KBM-7 (cell line): ENCODE data around the gene HACD1.
A peak's percentile ranks its signal among the peaks of the same experiment; 100 is the strongest.
"Not testable (repeated sequence)": the region's sequence is repeated elsewhere in the genome, so short reads cannot be mapped to it uniquely, and the experiment has no call there.

ENCODE experiments used
- DNase-seq: peaks from one replicate; pipeline ENCODE4 v3.0.0-alpha.2; 2015
- in situ Hi-C: fragments of 300-500 bp; cut with MboI; formaldehyde crosslinking; loops from 2 replicates; pipeline ENCODE4 v1.14.3; 2020; ENCODE audit warnings: low sequenced_read_pairs, low pct_unique_long_range_greater_than_20kb, mixed read lengths

HACD1 gene

DNA sequence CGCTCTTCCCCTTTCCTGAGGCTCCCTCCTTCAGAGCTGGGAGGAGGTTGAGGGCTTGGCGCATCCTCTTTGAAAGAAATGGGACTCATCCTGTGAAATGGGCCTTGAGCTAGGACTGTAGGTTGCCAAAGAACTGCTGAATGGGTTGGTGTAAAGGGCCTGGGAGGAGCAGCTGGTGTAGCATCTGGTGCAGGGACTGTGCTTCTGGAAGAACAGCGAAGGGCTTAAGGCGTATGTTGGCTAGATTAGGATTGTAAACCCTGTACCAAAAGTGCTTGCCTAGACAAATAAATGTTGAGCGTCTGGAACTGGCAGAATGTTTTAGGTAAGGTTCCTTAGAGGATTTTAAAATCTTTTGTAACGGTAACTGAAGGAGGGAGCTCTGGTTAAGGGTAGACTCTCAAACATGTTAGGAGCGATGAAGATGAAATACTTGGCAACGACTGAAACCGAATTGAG, 27.3 kb upstream of the HACD1 start:
- DNase-seq = no peak
- in situ Hi-C loops = no loop called here

DNA sequence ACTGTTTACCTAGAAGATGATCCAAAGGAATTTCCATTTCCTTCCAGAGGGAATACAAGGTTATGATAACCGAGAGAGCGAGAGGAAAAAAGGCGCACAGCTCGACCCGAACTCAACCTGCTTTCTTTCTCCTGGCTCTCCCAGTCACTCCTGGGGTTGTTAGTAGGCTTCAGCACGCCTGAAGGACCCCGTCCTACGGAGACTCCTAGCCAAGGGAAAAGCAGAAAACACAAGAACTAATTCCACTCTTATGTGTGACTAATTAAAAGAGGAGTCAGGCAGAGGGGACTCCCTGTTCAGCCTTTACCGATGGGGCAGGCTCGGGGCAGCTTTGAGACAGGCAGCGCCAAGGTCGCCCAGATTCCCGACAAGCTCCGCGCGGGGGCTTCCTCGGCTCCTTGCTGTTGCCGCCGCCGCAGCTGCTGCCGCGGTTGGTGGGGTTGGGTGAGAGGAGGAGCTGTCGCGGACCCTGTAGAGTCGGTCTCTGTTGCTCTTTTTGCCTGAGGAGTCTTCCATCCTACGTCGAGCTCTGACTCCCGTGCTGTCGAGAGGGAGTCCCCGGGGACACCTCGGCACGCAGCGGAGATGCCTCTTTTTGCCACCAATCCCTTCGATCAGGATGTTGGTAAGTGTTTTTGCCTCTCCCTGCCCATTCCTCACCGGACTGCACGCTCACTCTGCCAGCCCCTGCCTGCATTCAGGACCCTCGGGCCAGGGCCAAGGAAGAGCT, 26.7 kb upstream of the HACD1 start, which contains the start of gene STAM:
TSS of gene STAM (plus strand) at position 397 of the 730 bp plus-strand sequence. CDS start at position 586, 189 bp downstream.
- peak; percentile 97 for DNase-seq
- in situ Hi-C loops = no loop called here

GRCh38 chr10:17643339-17643754, 26.2 kb upstream of the HACD1 start:
- in situ Hi-C loops = no loop called here

GRCh38 chr10:17640331-17640816, 23.2 kb upstream of the HACD1 start:
- no peak for DNase-seq
- in situ Hi-C loops = no loop called here

More at GRCh38 chr10:17643339-17643754, 26.2 kb upstream of the HACD1 start:
- no peak for DNase-seq

GRCh38 chr10:17637869-17638268, 20.7 kb upstream of the HACD1 start:
- DNase-seq = no peak
- in situ Hi-C loops = no loop called here

DNA sequence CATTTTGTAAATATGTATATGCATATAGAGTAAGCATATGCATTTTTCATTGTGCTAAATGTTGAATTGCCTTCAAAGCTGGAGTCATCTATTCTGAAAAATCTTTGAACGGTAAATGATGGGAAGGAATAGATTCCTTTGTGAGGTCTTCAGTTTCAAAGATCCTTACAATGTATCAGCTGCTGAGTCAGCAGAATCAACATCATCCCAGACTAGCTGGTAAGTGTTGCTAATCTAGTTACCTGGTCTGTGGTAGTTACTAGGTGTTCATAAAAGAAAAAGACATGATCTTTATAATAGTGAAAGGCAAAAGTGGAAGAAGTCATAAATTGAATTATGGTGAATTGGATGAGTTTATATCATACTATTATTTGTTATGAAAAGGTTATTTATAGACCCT, 16.2 kb upstream of the HACD1 start:
- in situ Hi-C loops = no loop called here
- no peak for DNase-seq

DNA sequence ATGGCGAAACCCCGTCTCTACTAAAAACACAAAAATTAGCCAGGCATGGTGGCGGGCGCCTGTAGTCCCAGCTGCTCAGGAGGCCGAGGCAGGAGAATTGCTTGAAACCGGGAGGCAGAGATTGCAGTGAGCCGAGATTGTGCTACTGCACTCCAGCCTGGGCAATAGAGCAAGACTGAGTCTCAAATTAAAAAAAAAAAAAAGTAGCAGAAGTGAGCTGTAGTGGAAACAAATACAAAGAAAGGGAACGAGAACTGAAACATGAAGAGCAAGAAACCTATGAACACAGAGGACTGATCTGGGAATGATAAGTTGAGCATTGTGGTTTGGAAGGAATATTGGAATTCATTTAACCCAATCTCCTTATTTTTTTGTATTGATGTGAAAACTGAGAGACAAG, 15.4 kb upstream of the HACD1 start:
- in situ Hi-C loops, DNase-seq: not testable (repeated sequence)

DNA sequence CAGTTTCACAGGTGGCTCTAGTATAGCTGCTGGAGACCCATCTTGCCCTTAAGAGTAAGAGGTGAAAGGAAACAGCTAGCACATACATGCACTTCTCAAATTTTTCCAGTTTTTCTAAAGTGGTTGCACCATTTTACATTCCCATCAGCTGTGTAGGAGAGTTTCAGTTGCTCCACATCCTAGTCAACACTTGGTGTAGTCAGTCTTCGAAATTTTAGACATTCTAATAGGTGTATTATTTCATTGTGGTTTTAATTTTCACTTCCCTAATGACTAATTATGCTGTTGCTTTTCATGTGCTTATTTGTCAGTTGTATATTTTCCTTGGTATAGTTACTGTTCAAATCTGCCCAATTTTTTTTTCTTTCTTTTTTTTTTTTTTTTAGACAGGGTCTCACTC, 9.5 kb upstream of the HACD1 start:
- no peak for DNase-seq
- in situ Hi-C loops = no loop called here

DNA sequence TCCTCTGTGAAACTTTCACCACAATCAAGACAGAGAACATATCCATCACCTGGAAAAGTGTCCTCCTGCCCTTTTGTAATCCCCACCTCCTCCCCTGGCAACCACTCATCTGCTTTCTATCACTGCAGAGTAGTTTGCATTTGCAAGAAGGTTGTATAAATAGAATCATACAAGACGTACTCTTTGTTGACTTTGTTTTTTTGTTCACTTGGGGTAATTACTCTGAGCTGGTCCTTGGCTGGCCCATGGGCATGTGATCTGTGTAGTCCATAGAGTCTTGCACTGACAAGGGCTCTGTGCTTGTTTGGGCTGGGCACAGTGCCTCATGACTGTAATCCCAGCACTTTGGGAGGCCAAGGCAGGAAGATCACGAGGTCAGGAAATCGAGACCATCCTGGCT, 7.8 kb upstream of the HACD1 start:
- in situ Hi-C loops = loop anchor here (25.0 kb wide), 2 partner anchors 237 to 612 kb away; no protein-coding TSS in a partner anchor
- DNase-seq = no peak

DNA sequence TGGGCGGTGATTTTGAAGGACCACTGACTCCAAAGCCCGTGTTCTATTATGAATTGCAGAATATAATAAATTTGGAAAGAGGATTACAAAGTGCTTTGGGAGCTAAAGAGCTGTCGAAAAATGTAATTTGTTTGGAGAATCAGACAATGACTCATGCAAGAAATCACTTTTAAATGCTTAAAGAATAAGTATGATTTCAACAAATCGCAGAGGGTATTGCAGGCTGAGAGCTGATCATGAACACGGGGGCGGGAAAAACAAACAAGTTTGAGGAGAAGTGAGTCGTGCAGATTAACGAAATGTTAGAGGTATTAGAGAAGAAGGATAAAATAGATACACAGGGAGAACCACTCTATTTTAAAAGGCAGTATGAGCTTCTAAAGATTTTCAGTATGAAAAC, 4.9 kb upstream of the HACD1 start:
- in situ Hi-C loops = loop anchor here (25.0 kb wide), 2 partner anchors 240 to 615 kb away; no protein-coding TSS in a partner anchor
- no peak for DNase-seq

DNA sequence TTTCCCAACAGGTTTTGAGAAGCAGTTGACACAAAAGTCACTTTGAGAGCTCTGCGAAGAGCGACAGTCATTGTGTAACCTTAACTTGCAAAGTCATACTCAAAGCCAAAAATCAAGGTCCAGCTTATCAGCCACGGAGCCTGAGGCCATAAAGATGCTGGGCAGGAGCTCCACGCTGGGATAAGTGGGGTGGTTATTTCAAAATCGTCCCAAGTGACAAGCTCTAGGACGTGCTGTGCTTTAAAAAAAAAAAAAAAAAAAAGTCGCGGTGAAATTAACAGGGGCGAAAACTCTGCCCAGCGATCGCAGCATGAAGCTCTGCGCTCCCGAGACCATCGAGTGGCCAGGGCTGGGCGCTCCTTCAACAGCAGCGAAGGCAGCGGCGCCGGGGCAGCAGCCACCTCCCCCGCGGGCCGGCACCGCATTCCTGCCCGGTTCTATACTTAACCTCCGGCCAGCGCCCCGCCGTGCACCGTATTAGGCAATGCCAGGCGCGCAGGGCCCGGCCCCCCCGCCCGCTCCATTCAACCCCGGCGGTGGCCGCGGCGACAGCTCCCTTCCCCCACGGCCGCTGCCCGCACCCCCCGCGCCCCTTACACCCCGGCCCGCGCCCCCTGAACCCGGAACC, 657 bp downstream of the HACD1 start:
- DNase-seq = peak; percentile 70
- in situ Hi-C loops = loop anchor here (25.0 kb wide), 2 partner anchors 246 to 621 kb away; no protein-coding TSS in a partner anchor

GRCh38 chr10:17609523-17610079, 7.6 kb downstream of the HACD1 start:
- in situ Hi-C loops = loop anchor here (25.0 kb wide), 2 partner anchors 253 to 628 kb away; no protein-coding TSS in a partner anchor
- no peak for DNase-seq

DNA sequence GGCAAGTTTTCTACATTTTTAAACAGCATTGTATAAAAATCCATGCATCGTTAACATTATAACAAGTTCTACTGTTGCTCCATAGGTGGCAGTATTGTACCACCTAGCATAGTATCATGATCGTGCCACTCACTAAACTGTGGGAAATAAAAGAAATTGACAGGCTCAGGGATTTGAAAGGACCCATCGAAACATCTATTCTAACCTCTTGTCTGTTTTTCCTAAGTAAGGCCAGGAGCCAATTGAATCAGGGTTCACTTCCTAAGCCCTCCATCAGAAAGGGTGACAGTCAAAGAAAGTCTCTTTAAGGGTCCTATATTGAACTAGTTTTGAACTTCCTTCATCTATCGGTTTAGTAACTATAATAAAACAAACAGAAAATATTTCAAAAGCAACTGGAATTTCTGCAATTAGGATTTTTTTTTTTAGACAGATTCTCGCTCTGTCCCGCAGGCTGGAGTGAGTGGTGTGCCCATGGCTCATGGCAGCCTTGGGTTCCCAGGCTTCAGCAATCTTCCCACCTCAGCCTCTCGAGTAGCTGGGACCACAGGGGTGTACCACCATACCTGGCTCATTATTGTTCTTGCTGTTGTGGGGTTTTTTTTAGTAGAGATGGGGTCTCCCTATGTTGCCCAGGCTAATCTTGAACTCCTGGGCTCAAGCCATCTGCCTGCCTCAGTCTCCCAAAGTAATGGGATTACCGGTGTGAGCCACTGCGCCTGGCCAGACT, 9.4 kb downstream of the HACD1 start:
- peak; percentile 54 for DNase-seq
- in situ Hi-C loops = loop anchor here (25.0 kb wide), 2 partner anchors 255 to 630 kb away; no protein-coding TSS in a partner anchor

- DNase-seq = no peak
- in situ Hi-C loops = loop anchor here (25.0 kb wide), 2 partner anchors 255 to 630 kb away; no protein-coding TSS in a partner anchor
Measured at GRCh38 chr10:17607060-17607459, 10.1 kb downstream of the HACD1 start.

GRCh38 chr10:17606547-17607040, 10.6 kb downstream of the HACD1 start:
- no peak for DNase-seq
- in situ Hi-C loops = loop anchor here (25.0 kb wide), 2 partner anchors 256 to 631 kb away; no protein-coding TSS in a partner anchor

DNA sequence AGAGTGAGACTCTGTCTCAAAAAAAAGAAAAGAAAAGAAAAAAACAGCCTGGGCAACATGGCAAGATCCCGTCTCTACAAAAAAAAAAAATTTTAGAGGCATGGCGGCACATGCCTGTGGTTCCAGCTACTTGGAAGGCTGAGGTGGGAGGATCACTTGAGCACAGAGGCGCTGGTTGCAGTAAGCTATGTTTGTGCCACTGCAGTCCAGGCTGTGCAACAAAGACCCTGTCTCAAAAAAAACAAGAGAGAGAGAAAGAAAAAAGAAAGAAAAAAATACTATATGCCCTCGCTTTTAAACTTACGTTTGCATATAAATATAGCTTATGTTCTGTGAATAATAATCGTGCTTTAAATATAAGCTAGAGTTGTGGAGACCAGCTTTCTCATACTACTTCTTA, 11.2 kb downstream of the HACD1 start:
- in situ Hi-C loops = loop anchor here (25.0 kb wide), 2 partner anchors 256 to 631 kb away; no protein-coding TSS in a partner anchor

GRCh38 chr10:17599089-17599488, 18.1 kb downstream of the HACD1 start:
- peak; percentile 51 for DNase-seq
- in situ Hi-C loops = no loop called here

More for the DNA sequence above, 11.2 kb downstream of the HACD1 start:
- DNase-seq = no peak

DNA sequence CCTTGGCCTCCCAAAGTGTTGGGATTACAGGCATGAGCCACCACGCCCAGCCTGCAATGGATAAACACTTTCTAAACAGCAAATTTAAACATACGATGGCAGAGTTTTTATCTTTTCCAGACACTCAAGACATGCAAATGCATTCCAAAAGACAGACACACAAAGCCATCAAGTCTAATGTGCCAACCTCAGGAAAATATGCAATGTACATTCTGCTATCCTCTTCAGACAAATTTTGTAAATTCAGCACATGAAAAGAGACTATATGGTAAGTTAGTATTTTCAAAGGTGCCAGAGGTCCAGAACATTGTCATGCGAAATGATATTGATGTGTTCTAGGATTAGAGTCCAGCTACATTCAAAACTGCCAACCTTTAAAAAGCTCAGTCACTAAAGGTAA, 19.8 kb downstream of the HACD1 start:
- in situ Hi-C loops = no loop called here
- no peak for DNase-seq
